PC-9 (cell line): ENCODE measurements around the gene FOXN3.

Experiments used
- CTCF ChIP-seq: fragments of 200-600 bp; sonication (generic); conservative IDR thresholded peaks from 2 replicates; pipeline ENCODE4 v1.6.1; 2017; ENCODE audit warnings: mixed run types, antibody characterized with exemption, mild to moderate bottlenecking, moderate library complexity
- EZH2 ChIP-seq: fragments of 200-600 bp; sonication (generic); IDR thresholded peaks from 2 replicates; pipeline ENCODE4 v1.8.0; 2017; ENCODE audit warnings: antibody characterized with exemption, low read depth

GRCh38 chr14:89416002-89416995 is 734 bp downstream of the FOXN3 start:
- no peak for TF ChIP-seq CTCF
- no peak for TF ChIP-seq EZH2
